HEK293 (cell line): ENCODE data around the gene RMC1.

Source experiments
- CTCF ChIA-PET: fragments of 350-600 bp; formaldehyde crosslinking; extraction: SDS; loops from one replicate; lab custom pipeline; 2021; ENCODE audit warnings: antibody characterized with exemption; lab: Yijun Ruan, JAX
- POLR2A ChIA-PET: fragments of 300-600 bp; formaldehyde crosslinking; extraction: SDS; loops from one replicate; lab custom pipeline; 2020; ENCODE audit warnings: antibody characterized with exemption, inconsistent platforms; lab: Yijun Ruan, JAX
- H3K27ac ChIP-seq: fragments of 200-500 bp; sonication (Bioruptor generic); 2 replicates; pipeline ENCODE4 v1.5.1; 2014; ENCODE audit warnings: low read depth, low read length, control low read depth, inconsistent platforms; ENCODE audit errors: extremely low read depth
- H3K36me3 ChIP-seq, 2 experiments: fragments of 200-500 bp in 1 of 2; sonication (Bioruptor generic) in 1 of 2; 1 replicate in 1 of 2; 2 replicates in 1 of 2; pipeline ENCODE4 v1.5.1; 2014 to 2017; ENCODE audit warnings: inconsistent platforms in 2 of 2, low read length in 2 of 2; ENCODE audit not compliant: control insufficient read depth in 2 of 2, insufficient read depth in 1 of 2
- H3K4me1 ChIP-seq: fragments of 200-500 bp; sonication (Bioruptor generic); 2 replicates; pipeline ENCODE4 v1.5.1; 2014; ENCODE audit warnings: mild to moderate bottlenecking, low read length, inconsistent platforms; ENCODE audit not compliant: control insufficient read depth, insufficient read depth
- H3K4me3 ChIP-seq: 2 replicates; pipeline ENCODE4 v1.5.1; 2011; ENCODE audit warnings: low read depth, mild to moderate bottlenecking, control low read depth, low read length, moderate library complexity
- H3K9me3 ChIP-seq: fragments of 200-500 bp; sonication (Bioruptor generic); 2 replicates; pipeline ENCODE4 v1.5.1; 2014; ENCODE audit warnings: low read depth, low read length, inconsistent platforms; ENCODE audit not compliant: control insufficient read depth, insufficient read depth
- GFI1B ChIP-seq: fragments of 450-650 bp; formaldehyde crosslinking; IDR thresholded peaks from 2 replicates; pipeline ENCODE4 v1.5.1; 2016; ENCODE audit warnings: missing biosample characterization, missing genetic modification characterization
- HIC1 ChIP-seq: fragments of 450-650 bp; formaldehyde crosslinking; IDR thresholded peaks from 2 replicates; pipeline ENCODE4 v1.5.1; 2016; ENCODE audit warnings: missing biosample characterization, missing genetic modification characterization
- INSM2 ChIP-seq: fragments of 450-650 bp; formaldehyde crosslinking; IDR thresholded peaks from 2 replicates; pipeline ENCODE4 v1.5.1; 2016; ENCODE audit warnings: missing biosample characterization, missing genetic modification characterization
- MEIS1 ChIP-seq: sonication (generic); formaldehyde crosslinking; IDR thresholded peaks from 2 replicates; pipeline ENCODE4 v1.8.1; 2022; ENCODE audit warnings: missing genetic modification reagents, mild to moderate bottlenecking, borderline replicate concordance
- TSHZ1 ChIP-seq: fragments of 450-650 bp; formaldehyde crosslinking; IDR thresholded peaks from 2 replicates; pipeline ENCODE4 v1.5.1; 2016; ENCODE audit warnings: missing biosample characterization, missing genetic modification characterization, borderline replicate concordance
- ZBTB6 ChIP-seq: fragments of 450-650 bp; formaldehyde crosslinking; IDR thresholded peaks from 2 replicates; pipeline ENCODE4 v1.5.1; 2017; ENCODE audit warnings: missing biosample characterization, missing genetic modification characterization
- ZNF133 ChIP-seq: fragments of 450-650 bp; formaldehyde crosslinking; IDR thresholded peaks from 2 replicates; pipeline ENCODE4 v1.5.1; 2016; ENCODE audit warnings: missing biosample characterization, missing genetic modification characterization
- ZNF138 ChIP-seq: fragments of 450-650 bp; formaldehyde crosslinking; IDR thresholded peaks from 2 replicates; pipeline ENCODE4 v1.5.1; 2016; ENCODE audit warnings: missing biosample characterization, missing genetic modification characterization, borderline replicate concordance
- ZNF148 ChIP-seq: fragments of 450-650 bp; formaldehyde crosslinking; IDR thresholded peaks from 2 replicates; pipeline ENCODE4 v1.5.0; 2017; ENCODE audit warnings: missing biosample characterization, missing genetic modification characterization, borderline replicate concordance
- ZNF157 ChIP-seq: fragments of 450-650 bp; formaldehyde crosslinking; IDR thresholded peaks from 2 replicates; pipeline ENCODE4 v1.5.1; 2016; ENCODE audit warnings: missing biosample characterization, missing genetic modification characterization
- ZNF169 ChIP-seq: fragments of 450-650 bp; formaldehyde crosslinking; IDR thresholded peaks from 2 replicates; pipeline ENCODE4 v1.5.1; 2016; ENCODE audit warnings: missing biosample characterization, missing genetic modification characterization
- ZNF26 ChIP-seq: fragments of 450-650 bp; formaldehyde crosslinking; IDR thresholded peaks from 2 replicates; pipeline ENCODE4 v1.5.1; 2016; ENCODE audit warnings: missing biosample characterization, missing genetic modification characterization
- ZNF426 ChIP-seq: fragments of 450-650 bp; formaldehyde crosslinking; IDR thresholded peaks from 2 replicates; pipeline ENCODE4 v1.5.1; 2017; ENCODE audit warnings: missing biosample characterization, missing genetic modification characterization, mild to moderate bottlenecking, inconsistent platforms, moderate library complexity
- ZNF560 ChIP-seq: fragments of 450-650 bp; formaldehyde crosslinking; IDR thresholded peaks from 2 replicates; pipeline ENCODE4 v1.5.1; 2017; ENCODE audit warnings: missing biosample characterization, missing genetic modification characterization, borderline replicate concordance
- ZNF654 ChIP-seq: fragments of 450-650 bp; formaldehyde crosslinking; IDR thresholded peaks from 2 replicates; pipeline ENCODE4 v1.5.1; 2016; ENCODE audit warnings: low read depth, missing biosample characterization, missing genetic modification characterization
- ZNF664 ChIP-seq: fragments of 450-650 bp; formaldehyde crosslinking; IDR thresholded peaks from 2 replicates; pipeline ENCODE4 v1.5.1; 2016; ENCODE audit warnings: missing biosample characterization, missing genetic modification characterization
- ZNF670 ChIP-seq: fragments of 450-650 bp; formaldehyde crosslinking; IDR thresholded peaks from 2 replicates; pipeline ENCODE4 v1.5.1; 2016; ENCODE audit warnings: missing biosample characterization, missing genetic modification characterization, low read depth
- ZNF701 ChIP-seq: fragments of 450-650 bp; formaldehyde crosslinking; IDR thresholded peaks from 2 replicates; pipeline ENCODE4 v1.5.1; 2016; ENCODE audit warnings: missing biosample characterization, missing genetic modification characterization
- ZNF777 ChIP-seq: fragments of 450-650 bp; formaldehyde crosslinking; IDR thresholded peaks from 2 replicates; pipeline ENCODE4 v1.5.1; 2017; ENCODE audit warnings: missing biosample characterization, missing genetic modification characterization, borderline replicate concordance

The RMC1 gene

GRCh38 chr18:23573020-23573419 lies 69.7 kb downstream of the RMC1 start (continued):
- TF ChIP-seq TSHZ1 (tag by site-specific recombination) (no peak), HIC1 (tag by site-specific recombination) (no peak), GFI1B (tag by site-specific recombination) (no peak), ZNF426 (tag by site-specific recombination) (no peak), INSM2 (tag by site-specific recombination) (no peak), MEIS1 (no peak), ZNF138 (tag by site-specific recombination) (no peak), ZNF777 (tag by site-specific recombination) (no peak), ZNF133 (tag by site-specific recombination) (no peak), ZNF664 (no peak)

GRCh38 chr18:23573626-23574431 lies 70.5 kb downstream of the RMC1 start:
- H3K4me1 ChIP-seq, result peaks cover 6% of the 10 kb centered on the region
- no peaks in the 10 kb centered on the region for H3K9me3 ChIP-seq
- no peak overlapping the region for H3K27ac ChIP-seq
- H3K36me3 ChIP-seq, result peaks cover 9 to 54% of the 10 kb centered on the region in 2 experiments; a peak in 2 of 3 replicates
- CTCF ChIA-PET, result interaction anchor here (1.7 to 1.8 kb wide), 2 partner anchors 12 to 238 kb away, joined by 3 read pairs; no protein-coding TSS in a partner anchor
- POLR2A ChIA-PET, result interaction anchor here (1.2 kb wide), 1 partner anchor 11 kb away, joined by 3 read pairs; no protein-coding TSS in a partner anchor
- no peak overlapping the region for H3K4me3 ChIP-seq
- TF ChIP-seq ZNF777 (tag by site-specific recombination) (no peak), ZNF148 (tag by site-specific recombination) (no peak), ZNF157 (no peak), ZNF670 (no peak), ZNF701 (tag by site-specific recombination) (no peak), ZNF560 (tag by site-specific recombination) (no peak), HIC1 (tag by site-specific recombination) (no peak), ZNF169 (tag by site-specific recombination) (no peak), ZNF26 (tag by site-specific recombination) (no peak), ZBTB6 (tag by site-specific recombination) (no peak), ZNF654 (tag by site-specific recombination) (no peak)
